HG02840 (cell line): ENCODE results near the gene PKN3.

Experiments
- ATAC-seq: cut with Tn5 transposase; IDR thresholded peaks from one replicate; pipeline ENCODE4 v1.9.1; 2021; ENCODE audit warnings: mild to moderate bottlenecking, moderate library complexity, moderate number of reproducible peaks; ENCODE audit not compliant: unreplicated experiment, low FRiP score

Gene PKN3

DNA sequence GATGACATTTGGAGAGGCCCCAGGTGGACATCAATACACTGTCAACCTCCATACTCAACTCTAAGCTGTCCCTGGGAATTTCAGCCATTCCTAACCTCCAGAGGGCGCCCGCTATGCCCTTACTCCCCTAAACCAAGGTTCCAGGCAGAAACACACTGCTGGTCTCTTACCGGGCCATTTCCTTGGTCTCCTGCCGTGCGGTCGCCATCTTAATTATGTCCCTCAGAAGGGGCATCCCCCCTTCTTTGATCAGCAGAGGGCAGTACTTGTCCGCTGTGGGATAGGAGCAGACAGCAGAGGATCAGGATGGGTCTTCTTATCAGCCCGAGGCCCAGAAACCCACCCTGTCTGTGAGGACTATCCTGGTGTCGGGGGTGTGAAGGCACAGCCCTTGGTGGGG is 31.0 kb downstream of the PKN3 start:
- no peak for ATAC-seq

- ATAC-seq = no peak
These were observed 33.1 kb downstream of the PKN3 start for GRCh38 chr9:128735373-128735772.

DNA sequence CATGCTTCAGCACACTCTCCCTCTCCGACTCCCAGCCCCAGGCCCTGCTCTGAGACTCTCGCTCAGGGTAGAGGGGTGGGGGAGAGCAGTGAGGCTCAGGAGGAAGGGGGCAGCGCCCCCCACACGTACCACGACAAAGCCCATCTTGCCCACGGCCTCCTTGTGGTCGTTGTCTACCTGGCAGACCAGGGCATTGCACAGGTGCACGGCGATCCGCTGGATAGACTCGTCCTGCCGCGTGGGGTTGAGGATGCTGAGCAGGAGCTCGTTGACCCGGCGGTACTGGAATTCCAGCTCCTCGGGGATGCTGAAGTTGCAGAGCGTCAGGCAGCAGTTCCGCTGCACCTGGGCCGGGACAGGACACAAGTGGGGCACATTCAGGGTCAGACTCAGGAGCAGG is 40.1 kb downstream of the PKN3 start:
- no peak for ATAC-seq

- ATAC-seq = no peak
These were observed 41.1 kb downstream of the PKN3 start for GRCh38 chr9:128743421-128743820.

DNA sequence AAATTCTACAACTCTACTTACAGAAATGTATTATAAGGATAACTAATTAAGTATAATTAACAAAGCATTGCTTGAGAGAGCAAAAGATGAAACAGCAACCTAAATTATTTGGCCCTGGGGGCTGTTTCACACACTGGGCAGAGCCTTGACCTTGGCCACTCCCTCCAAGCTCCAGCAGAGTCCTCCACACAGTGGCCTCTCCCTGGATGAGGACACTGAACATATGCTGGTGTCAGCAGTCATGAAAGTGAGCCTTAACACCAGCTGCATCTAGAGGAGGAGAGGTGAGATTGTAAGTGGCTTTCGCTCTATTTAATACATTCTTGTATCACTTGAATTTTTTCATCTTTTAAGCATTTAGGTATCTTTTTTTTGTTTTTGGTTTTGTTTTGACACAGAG is 44.9 kb downstream of the PKN3 start:
- ATAC-seq = no peak

DNA sequence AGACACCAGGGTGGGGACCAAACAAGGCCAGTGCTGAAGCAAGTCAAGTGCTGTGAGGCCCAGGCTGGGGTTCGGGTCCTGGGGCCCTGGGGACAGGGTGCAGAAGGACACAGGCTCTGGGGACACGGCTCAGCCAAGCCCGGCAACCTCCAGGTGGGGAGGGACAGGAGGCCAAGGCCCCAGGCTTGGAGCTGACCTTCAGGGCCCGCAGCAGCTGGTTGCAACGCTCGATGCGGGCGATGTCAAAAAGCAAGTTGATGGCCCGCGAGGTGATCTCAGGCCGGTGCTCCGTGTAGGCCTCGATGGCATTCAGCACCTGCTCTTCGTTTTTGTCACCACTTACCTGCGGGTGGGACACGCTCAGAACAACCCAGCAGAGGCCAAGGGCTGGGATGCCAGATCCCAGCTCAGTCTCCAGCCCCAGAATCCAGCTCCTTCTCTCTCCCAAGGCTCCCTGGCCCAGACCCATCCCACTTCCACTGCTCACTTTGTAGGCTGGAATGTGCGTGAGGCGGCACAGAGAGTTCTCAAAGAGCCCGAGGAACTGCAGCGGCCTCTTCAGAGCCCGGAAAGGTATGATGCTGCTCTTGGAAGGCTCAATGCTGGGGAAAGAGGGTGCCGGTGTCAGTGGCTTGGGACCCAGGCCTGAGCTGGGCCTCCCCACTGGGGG is 48.8 kb downstream of the PKN3 start:
- ATAC-seq = no peak

- no peak for ATAC-seq
These were observed 51.3 kb downstream of the PKN3 start for GRCh38 chr9:128753627-128754026.

- no peak for ATAC-seq
These were observed 55.3 kb downstream of the PKN3 start for GRCh38 chr9:128757602-128758001.

GRCh38 chr9:128762671-128763449 is 60.6 kb downstream of the PKN3 start:
- no peak for ATAC-seq

DNA sequence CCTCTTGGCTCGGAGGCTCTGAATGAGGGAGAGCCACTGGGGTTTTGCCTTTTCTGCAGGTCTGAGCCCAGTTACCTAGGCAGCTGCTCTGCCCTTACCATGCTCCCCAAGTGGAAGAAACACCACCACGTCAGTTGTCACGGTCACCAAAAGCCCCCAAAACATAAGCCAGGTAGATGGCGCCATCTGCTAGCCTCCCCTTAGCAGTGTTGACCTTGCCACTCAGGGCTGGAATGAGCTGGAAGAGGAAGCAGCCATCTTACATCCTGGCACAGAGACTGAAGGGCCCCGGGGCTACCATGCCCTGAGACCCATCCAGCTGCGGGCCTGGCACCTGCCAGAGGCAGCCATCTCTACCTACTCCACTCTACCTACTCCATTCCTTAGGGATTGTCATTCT is 62.1 kb downstream of the PKN3 start:
- no peak for ATAC-seq

- ATAC-seq = no peak
These were observed 63.2 kb downstream of the PKN3 start for GRCh38 chr9:128765499-128765898.

- no peak for ATAC-seq
These were observed 66.3 kb downstream of the PKN3 start for GRCh38 chr9:128768606-128769005.
